Stimulated activated CD8-positive, alpha-beta memory T cell treated with anti-CD3 and anti-CD28 coated beads, Interleukin-7, amount 100 ng/mL, for 1 hour (primary cell): ENCODE measurements around the gene SDHC.
A peak's percentile ranks its signal among the peaks of the same experiment; 100 is the strongest.
"Not testable (repeated sequence)": the region's sequence is repeated elsewhere in the genome, so short reads cannot be mapped to it uniquely, and the experiment has no call there.

Experiments used
- DNase-seq, 2 donors: peaks; one replicate each; pipeline ENCODE4 v3.0.0-alpha.2; 2020; ENCODE audit warnings: low read depth in 2 of 2

SDHC gene

DNA sequence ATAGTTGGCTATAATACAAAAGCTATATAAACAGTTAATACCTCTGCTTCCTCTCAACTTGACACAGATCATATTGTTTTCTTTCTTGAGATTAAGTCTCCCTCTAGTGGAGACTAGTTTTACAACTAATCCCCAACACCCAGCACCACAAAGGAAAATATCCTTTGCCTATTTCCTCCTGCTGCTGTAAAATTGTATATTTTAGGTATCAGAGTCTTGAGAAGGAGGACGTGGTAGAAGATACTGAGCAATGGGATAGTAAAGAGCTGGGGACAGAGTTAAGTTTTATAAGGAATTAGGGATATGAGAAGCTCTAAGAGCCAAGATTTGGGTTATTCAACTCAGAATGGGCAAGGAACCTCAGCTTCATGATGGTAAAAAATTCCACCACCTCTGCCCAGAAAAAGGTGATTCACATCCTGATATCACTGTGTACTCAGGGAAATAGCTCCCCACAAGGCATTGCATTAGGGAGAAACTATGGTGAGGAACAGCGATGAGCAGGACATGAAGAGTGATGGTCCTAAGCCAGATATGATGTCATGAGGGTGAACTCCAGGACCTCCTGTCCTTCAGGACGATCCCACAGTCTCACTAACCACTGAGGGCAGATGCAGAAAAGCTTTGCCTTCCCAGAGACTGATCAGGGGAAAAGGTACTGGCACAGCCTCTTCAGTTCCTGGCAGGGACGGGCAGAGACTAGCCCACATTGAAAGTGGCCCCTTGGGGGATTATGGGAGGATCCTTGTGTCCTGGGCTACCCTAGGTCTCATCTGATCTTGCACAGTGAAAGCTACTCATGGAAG lies 68.2 kb downstream of the SDHC start:
- no peak for DNase-seq

DNA sequence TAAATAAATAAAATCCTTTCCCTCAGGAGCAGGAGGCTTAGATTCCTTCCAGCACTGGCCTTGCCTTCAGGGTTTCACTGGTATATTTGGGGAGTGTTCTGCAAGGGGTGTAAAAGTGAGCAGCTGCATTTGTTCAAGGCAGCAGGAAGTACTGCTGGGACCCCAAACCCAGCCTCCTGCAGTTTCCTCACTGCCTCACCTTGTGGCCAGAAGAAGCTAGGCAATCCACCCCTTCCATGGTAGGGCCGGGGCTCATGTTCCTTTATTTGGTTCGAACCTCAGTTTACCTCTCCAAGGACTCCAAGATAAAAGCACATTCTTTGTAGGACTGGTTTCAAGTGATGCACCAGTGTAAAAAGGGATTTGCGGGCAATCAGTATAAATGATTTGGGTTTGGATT lies 74.5 kb downstream of the SDHC start:
- DNase-seq = no peak

DNA sequence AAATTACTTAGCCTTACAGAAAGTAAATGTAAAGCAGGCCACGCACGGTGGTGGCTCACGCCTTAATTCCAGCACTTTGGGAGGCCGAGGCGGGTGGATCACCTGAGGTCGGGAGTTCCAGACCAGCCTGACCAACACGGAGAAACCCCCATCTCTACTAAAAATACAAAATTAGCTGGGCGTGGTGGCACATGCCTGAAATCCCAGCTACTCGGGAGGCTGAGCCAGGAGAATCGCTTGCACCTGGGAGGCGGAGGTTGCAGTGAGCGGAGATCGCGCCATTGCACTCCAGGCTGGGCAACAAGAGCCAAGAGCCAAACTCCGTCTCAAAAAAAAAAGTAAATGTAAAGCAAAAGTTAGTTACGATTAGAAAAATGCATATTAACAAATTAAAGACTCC lies 75.0 kb downstream of the SDHC start:
- DNase-seq = not testable (repeated sequence)

DNA sequence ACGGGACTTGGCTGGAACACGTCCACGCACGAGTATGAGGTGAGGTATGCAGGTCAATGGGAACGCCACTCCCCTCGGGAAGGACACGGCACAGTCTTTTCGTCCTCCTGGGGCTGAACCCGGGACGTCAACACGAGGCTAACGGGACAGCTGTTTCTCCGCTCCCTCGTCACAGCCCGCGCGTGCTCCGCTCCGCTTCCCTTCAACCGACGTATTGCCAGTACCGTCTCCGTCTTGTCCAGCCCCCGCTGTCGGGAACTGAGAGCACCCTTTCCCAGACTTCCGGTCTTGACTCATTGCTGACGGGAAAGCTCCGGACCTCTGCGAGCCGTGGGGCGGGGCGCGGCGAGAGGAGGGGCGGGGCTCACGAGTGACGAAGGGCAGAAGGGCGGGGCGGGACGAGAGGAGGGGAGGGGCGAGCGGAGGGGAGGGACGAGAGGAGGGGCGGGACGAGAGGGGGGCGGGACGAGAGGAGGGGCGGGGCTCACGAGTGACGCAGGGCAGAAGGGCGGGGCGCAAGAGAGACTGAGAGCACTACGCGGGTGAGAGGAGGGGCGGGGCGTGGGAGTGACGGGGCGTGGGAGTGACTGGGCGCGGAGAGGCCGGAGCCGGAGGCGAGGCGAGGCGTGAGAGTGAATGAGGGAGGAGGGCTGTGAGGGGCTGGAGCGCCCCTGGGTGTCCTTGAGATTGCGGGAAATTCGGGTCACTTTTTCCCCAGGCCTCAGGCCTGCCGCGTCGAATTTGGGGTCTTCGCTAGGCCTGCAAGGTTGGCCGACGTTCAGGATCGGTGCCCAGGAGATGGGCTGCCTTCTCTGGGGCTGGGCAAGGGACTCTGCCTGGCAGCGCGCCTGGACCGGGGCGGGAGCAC lies 75.7 kb downstream of the SDHC start:
- peak; percentile 85 to 95 for DNase-seq

DNA sequence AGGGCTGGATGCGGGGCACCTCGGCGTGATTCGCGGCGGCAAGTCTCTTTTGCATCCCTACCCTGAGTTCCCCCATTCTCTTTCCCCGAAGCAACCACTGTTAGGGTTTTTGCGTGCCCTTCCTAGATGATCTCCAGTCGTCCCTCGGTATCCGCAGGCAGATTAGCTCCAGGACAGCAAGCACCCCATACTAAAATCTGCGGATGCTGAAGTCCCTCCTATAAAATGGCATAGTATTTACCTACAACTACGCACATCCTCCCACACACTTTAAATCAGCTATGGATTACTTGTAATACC lies 76.3 kb downstream of the SDHC start:
- DNase-seq = no peak

DNA sequence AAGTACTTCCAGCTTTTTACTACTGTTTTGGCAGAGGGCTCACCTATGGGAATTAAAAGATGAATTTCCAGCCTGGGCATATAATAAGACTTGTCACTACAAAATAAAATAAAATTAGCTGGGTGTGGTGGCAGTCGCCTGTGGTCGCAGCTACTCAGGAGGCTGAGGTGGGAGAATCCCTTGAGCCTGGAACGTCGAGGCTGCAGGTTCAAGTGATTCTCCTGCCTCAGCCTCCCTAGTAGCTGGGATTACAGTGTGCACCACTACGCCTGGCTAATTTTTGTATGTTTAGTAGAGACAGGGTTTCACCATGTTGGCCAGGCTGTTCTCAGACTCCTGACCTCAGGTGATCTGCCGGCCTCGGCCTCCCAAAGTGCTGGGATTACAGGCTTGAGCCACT lies 77.0 kb downstream of the SDHC start:
- not testable (repeated sequence) for DNase-seq

DNA sequence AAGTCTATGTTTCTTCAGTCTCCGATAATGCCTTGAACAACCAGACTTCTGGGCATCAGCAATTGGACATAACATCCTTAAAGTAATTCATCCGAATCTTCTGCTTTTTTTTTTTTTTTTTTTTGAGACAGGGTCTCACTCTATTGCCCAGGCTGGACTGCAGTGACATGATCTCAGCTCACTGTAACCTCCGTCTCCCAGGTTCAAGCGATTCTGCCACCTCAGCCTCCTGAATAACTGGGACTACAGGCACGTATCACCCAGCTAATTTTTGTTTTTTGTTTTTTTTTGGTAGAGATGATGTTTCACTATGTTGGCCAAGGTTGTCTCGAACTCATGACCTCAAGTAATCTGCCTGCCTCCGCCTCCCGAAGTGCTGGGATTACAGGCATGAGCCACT lies 77.4 kb downstream of the SDHC start:
- DNase-seq = no peak

DNA sequence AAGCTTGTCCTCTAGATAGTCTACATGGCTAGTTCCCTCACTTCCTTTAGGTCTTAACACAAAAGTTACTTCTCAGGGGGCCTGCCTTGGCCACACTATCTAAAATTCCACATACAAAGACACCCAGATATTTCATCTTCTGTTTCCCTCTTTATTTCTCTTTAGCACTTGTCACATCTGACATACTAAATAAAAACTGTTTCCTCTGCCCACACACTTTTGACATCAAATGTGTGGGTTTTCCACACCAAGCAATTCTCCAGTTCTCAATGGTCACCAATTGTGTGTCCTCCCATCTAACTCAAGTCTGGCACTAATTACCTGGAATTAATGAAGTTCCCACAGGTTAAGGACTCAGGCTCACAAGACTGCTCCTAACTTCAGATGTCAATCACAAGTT lies 79.0 kb downstream of the SDHC start:
- no peak for DNase-seq

DNA sequence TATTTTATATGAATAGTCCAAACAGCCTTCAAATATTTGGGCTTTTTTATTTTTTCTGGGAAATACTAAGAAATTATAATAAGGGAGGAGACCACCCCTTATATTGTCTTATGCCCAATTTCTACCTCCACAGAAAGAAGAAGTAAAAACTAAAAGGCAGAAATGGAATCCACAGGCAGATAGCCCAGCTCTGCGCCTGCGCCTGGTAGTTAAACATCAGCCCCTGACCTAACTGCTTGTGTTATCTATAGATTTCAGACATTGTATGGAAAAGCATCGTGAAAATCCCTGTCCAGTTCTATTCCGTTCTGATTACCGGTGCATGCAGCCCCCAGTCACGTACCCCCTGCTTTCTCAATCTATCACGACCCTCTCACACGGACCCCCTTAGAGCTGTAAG lies 82.9 kb downstream of the SDHC start:
- DNase-seq = not testable (repeated sequence)

DNA sequence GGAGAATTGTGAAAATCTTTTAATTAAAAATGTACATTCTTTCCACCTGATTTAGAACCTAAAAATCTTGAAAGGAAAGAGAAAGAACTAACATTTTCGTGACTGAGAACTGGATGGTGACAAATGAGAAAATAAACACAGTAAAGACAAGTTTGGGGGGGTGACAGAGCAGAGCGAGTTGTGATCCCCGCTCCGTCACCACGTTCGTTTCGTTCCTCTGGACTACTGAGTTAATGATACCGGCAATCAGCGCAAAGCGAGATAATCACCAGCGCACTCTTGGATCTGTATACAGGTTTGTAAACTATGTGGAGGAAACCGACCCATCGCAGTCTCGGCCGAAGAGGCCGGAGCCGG lies 84.7 kb downstream of the SDHC start:
- DNase-seq = no peak

DNA sequence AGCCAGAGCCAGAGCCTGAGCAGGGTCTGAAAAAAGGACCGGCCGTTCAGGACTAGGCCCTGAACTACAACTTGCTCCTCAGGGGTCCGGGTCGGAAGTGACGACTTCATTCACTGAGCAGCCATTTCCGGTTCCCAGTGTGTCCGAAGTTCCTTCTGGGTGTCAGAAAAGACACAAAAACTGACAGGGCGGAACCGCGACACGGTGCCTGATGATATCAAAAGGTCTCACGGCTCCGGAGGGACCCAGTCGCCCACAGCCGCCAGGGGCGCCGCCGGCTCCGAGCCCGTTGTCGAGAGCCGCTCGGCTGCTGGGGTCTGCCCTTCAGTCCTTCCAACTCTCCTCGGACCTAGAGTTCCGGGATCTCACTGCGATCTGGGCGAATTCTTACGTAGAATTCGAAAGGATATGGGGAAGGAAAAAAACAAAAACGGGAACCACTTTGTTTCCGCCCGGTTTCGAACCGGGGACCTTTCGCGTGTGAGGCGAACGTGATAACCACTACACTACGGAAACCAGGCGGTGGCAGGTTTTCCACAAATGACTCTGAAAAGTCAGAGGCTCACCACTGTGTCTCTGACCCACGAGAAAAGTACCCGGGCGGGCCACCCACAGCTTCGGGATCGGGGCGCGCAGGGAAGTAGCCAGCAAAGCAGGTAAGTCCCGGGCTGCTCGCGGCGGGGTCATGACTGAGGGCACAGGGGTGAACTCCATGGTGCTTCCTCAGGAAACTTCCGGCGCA lies 85.2 kb downstream of the SDHC start:
- peak; percentile 93 to 95 for DNase-seq

DNA sequence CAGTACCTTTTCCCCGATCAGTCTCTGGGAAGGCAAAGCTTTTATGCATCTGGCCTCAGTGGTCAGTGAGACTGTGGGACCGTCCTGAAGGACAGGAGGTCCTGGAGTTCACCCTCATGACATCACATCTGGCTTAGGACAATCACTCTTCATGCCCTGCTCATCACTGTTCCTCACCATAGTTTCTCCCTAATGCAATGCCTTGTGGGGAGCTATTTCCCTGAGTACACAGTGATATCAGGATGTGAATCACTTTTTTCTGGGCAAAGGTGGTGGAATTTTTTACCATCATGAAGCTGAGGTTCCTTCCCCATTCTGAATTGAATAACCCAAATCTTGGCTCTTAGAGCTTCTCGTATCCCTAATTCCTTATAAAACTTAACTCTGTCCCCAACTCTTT lies 88.3 kb downstream of the SDHC start:
- DNase-seq = no peak

DNA sequence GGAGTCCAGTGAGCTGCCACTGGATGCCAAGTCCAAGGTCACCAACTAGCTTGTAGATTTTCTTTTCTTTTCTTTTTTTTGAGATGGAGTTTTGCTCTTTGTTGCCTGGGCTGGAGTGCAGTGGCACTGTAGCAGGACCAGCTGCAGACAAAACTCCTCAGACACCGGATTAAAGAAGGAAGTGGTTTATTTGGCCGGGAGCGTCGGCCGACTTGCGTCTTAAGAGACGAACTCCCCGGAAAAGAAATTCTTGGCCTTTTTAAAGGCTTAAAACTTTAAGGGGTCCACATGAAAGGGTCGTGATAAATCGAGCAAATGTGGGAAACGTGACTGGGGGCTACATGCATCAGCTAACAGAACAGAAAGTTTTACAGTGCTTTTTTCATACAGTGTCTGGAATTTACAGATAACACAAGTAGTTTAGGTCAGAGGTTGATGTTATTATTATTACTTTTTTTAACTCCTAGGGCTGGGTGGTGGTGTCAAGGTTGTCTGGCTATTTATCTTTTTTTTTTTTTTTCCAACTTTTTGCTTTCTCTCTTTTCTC lies 89.9 kb downstream of the SDHC start:
- DNase-seq = no peak

DNA sequence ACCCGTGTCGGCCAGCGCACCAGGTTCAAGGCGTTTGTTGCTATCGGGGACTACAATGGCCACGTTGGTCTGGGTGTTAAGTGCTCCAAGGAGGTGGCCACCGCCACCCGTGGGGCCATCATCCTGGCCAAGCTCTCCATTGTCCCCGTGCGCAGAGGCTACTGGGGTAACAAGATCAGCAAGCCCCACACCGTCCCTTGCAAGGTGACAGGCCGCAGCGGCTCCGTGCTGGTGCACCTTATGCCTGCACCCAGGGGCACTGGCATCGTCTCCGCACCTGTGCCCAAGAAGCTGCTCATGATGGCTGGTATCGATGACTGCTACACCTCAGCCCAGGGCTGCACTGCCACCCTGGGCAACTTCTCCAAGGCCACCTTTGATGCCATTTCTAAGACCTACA lies 92.4 kb downstream of the SDHC start:
- not testable (repeated sequence) for DNase-seq

DNA sequence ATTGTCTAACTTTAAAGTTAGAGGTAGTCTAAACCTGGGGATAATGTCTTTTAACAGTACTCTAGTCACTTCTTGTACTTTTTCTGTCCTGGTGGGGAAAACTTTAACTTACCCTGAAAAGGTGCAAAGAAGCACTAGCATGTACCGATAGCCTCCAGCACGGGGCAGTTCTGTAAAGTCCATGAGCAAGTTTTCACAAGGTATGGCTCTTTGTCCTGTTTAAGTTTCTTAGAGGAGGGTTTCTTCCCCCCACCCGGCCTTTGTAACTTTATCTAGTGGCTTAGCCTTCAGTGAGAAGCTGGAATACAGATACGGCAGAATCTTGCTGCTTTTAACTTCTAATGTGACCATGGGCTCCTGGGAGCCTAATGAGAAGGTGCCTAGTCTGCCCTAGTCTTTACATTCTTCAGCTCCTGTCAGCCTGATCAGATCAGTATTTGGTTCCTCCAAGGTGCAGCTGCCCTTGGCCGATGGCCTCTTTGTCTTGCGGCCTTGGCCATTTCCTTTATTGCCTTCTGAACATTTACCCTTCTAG lies 93.3 kb downstream of the SDHC start:
- no peak for DNase-seq

DNA sequence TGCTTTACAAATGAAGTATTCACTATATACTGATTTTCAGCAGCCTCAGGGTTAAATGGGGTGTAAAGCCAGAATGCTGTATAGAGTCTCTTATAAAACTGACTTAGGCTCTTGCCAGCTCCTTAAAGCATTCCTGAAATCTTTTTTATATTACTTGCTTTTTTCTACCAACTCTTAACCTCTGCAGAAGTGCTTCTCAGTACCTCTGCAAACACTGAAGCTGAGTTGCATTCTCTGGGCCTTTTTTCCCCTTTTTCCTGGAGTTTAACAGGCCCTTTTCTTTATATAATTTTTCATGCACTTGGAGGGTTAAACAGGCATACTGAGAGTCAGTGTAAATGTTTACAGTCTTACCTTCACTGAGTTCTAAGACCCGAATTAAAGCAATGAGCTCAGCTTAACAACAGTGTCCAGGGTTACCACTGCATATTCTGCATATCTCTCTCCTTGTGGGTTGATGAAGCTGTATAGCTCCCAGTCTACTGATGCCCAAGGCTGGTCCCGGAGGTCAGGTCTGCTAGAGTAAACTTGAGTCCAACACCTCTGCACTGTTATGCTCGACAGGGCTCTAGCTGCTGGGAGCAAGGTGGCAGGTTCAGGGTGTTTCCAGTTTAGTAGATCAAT lies 94.4 kb downstream of the SDHC start:
- no peak for DNase-seq

DNA sequence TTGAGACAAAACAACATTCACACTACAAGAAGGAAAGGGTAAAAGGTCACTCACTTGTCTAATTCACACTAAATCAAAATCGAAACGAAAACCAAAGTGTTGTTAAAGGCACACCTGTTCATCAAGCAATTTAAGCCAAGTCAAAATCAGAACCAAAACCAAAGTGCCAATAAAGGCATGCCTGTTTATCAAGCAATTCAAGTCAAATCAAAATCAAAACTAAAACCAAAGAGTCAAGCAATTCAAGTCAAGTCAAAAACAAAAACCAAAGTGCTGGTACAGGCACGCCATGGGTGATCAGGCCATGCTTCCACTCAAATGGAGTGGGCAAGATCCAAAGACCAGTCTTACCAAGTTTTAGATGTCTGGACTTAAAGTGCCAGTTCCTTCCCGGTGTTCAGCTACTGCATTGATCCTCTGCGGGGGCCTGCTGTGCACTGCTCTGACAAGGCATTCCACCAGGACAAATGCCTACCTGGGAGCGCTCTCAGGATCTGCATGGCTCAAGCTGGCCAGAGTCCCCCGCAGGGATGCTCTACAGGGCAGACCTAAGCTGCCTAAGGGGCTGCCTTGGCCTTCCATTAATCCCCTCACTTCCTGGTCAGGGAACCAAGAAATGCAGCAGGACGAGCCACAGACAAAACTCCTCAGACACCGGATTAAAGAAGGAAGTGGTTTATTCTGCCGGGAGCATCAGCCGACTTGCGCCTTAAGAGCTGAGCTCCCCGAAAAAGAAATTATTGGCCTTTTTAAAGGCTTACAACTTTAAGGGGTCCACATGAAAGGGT lies 95.9 kb downstream of the SDHC start:
- not testable (repeated sequence) for DNase-seq

DNA sequence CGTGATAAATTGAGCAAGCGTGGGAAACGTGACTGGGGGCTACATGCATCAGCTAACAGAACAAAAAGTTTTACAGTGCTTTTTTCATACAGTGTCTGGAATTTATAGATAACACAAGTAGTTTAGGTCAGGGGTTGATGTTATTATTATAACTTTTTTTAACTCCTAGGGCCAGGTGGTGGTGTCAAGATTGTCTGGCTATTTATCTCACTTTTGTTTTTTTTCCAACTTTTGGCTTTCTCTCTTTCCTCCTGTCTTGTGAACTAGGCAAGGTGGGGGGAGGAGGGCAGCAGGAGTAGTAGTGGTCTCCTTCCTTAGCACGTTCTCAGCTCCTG lies 96.4 kb downstream of the SDHC start:
- not testable (repeated sequence) for DNase-seq
